Endodermal cell (in vitro differentiated cells): ENCODE measurements around the gene KLHL3. TPM values are rescaled to one million over a fixed set of nuclear protein-coding genes. Genes with fewer than 3 reads are reported as not detected.

Source experiments
- DNase-seq: peaks from one replicate; pipeline ENCODE4 v3.0.0-alpha.2; 2017
- H3K27ac ChIP-seq: 2 replicates; pipeline ENCODE4 v1.5.1; 2013; ENCODE audit warnings: mild to moderate bottlenecking, low read depth, low read length, moderate library complexity
- H3K27me3 ChIP-seq: 2 replicates; pipeline ENCODE4 v1.6.1; 2013; ENCODE audit warnings: mild to moderate bottlenecking, low read length, moderate library complexity; ENCODE audit not compliant: insufficient read depth, control insufficient read depth, poor library complexity, severe bottlenecking
- H3K36me3 ChIP-seq: 2 replicates; pipeline ENCODE4 v1.7.0; 2013; ENCODE audit warnings: mild to moderate bottlenecking, low read length, moderate library complexity; ENCODE audit not compliant: control insufficient read depth, insufficient read depth
- H3K4me1 ChIP-seq: one replicate; pipeline ENCODE4 v1.7.0; 2013; ENCODE audit warnings: low read length; ENCODE audit not compliant: control insufficient read depth, insufficient read depth
- H3K4me3 ChIP-seq: 2 replicates; pipeline ENCODE4 v1.5.1; 2013; ENCODE audit warnings: mild to moderate bottlenecking, low read length, moderate library complexity
- H3K9ac ChIP-seq: 2 replicates; pipeline ENCODE4 v1.6.1; 2013; ENCODE audit warnings: mild to moderate bottlenecking, low read length, moderate library complexity; ENCODE audit not compliant: poor library complexity, severe bottlenecking; ENCODE audit errors: extremely low read depth
- H3K9me3 ChIP-seq: 2 replicates; pipeline ENCODE4 v1.6.1; 2013; ENCODE audit warnings: mild to moderate bottlenecking, low read length, moderate library complexity; ENCODE audit not compliant: control insufficient read depth
- H3K27ac Mint-ChIP-seq: 2 replicates; pipeline ENCODE4 v1.8.0; 2020; ENCODE audit warnings: mixed read lengths
- H3K27me3 Mint-ChIP-seq: 2 replicates; pipeline ENCODE4 v1.8.0; 2021; ENCODE audit warnings: mild to moderate bottlenecking, mixed read lengths; ENCODE audit not compliant: insufficient read depth
- H3K36me3 Mint-ChIP-seq: 2 replicates; pipeline ENCODE4 v1.8.0; 2020; ENCODE audit warnings: low read depth, mixed read lengths
- H3K4me1 Mint-ChIP-seq: 2 replicates; pipeline ENCODE4 v1.8.0; 2020; ENCODE audit warnings: mixed read lengths
- H3K4me3 Mint-ChIP-seq: 2 replicates; pipeline ENCODE4 v1.8.0; 2020; ENCODE audit warnings: mild to moderate bottlenecking, moderate library complexity, mixed read lengths
- H3K9me3 Mint-ChIP-seq: 2 replicates; pipeline ENCODE4 v1.8.0; 2020; ENCODE audit warnings: mild to moderate bottlenecking, mixed read lengths
- WGBS, 2 experiments: methylation state at CpG; one replicate each; pipeline versions ENCODE4 v1.1.5 to v1.1.7; 2013; ENCODE audit warnings: missing lambda C conversion rate in 2 of 2, mixed read lengths in 1 of 2; ENCODE audit not compliant: insufficient coverage in 1 of 2, insufficient read length in 1 of 2; 5-methylcytosine and 5-hydroxymethylcytosine counted together
- total RNA-seq, 2 donors: library from RNA; stranded (reverse); fragmentation: NEBNext Ultra II Directional in 1 of 2; extraction: Animal tissue kit (Norgen Biotek cat#: 25700) in 1 of 2; gene quantifications; 2 replicates in 1 of 2; 3 replicates in 1 of 2; pipeline ENCODE4 v1.2.1, GENCODE V29; 2021
- TF ChIP-seq, protein P1 (sequence below): fragments of 200-600 bp; sonication (generic); conservative IDR thresholded peaks from 2 replicates; pipeline ENCODE4 v1.5.0; 2021; ENCODE audit warnings: antibody characterized with exemption, mild to moderate bottlenecking

The KLHL3 gene
- total RNA-seq, 2 donors from 2014 or later, result 17.5 to 19.4 TPM

DNA sequence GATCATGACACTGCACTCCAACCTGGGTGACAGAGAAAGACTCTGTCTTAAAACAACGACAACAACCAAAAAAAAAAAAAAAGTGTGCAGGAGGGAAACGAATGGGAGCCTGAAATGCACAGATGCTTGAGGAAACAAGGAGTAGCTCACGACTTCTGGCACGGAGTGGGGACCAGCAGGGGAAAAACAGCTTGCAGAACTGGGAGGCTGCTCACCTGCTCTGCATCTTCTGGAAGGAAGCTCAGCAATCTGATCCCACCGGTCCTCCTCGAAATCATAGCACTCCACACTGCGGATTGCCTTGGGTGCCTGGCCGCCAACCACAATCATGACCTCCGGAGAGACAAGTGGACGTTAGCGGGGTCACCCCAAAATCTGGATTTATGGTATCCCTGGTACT is 96.2 kb downstream of the KLHL3 start:
- Mint-ChIP-seq H3K4me1 (peaks cover 12% of the 10 kb centered on the region), H3K4me3 (no peak overlapping the region), H3K9me3 (peaks cover 6% of the 10 kb centered on the region), H3K36me3 (peaks cover 38% of the 10 kb centered on the region), H3K27ac (no peak overlapping the region), H3K27me3 (no peaks in the 10 kb centered on the region)
- 80 to 82% methylated on average over 10 to 11 of the region's 11 CpGs for WGBS, 2 experiments
- H3K4me1 ChIP-seq, result no peaks in the 10 kb centered on the region
- no peaks in the 10 kb centered on the region for H3K27me3 ChIP-seq
- H3K27ac ChIP-seq, result no peak overlapping the region
- peaks cover under 1% of the 10 kb centered on the region for H3K9me3 ChIP-seq
- no peak overlapping the region for H3K9ac ChIP-seq
- TF ChIP-seq, protein P1, sequence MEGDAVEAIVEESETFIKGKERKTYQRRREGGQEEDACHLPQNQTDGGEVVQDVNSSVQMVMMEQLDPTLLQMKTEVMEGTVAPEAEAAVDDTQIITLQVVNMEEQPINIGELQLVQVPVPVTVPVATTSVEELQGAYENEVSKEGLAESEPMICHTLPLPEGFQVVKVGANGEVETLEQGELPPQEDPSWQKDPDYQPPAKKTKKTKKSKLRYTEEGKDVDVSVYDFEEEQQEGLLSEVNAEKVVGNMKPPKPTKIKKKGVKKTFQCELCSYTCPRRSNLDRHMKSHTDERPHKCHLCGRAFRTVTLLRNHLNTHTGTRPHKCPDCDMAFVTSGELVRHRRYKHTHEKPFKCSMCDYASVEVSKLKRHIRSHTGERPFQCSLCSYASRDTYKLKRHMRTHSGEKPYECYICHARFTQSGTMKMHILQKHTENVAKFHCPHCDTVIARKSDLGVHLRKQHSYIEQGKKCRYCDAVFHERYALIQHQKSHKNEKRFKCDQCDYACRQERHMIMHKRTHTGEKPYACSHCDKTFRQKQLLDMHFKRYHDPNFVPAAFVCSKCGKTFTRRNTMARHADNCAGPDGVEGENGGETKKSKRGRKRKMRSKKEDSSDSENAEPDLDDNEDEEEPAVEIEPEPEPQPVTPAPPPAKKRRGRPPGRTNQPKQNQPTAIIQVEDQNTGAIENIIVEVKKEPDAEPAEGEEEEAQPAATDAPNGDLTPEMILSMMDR, result no peak
- H3K36me3 ChIP-seq, result no peaks in the 10 kb centered on the region
- DNase-seq, result no peak
- H3K4me3 ChIP-seq, result no peak overlapping the region

DNA sequence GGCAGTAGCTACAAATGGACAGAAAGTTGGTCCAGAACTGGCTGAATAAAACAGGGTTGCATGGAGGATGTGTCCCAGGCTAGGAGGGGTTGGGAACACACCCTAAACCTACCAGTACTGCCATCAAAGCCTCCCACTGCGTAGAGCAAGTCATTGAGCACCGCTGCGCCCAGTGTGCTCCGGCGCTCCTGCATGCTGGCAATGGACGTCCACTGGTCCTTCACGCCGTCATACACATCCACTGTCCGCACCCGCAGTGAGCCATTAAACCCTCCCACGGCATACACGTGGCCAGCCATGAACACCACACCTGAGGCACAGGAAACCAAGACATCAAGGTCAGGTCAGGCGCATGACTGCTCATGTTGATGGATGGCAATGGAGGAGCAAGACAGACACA is 97.0 kb downstream of the KLHL3 start:
- Mint-ChIP-seq H3K4me1 (peaks cover 12% of the 10 kb centered on the region), H3K27ac (no peak overlapping the region), H3K27me3 (no peaks in the 10 kb centered on the region), H3K36me3 (peaks cover 36% of the 10 kb centered on the region), H3K4me3 (no peak overlapping the region), H3K9me3 (peaks cover 2% of the 10 kb centered on the region)
- no peak overlapping the region for H3K27ac ChIP-seq
- no peaks in the 10 kb centered on the region for H3K4me1 ChIP-seq
- DNase-seq, result no peak
- H3K27me3 ChIP-seq, result no peaks in the 10 kb centered on the region
- no peaks in the 10 kb centered on the region for H3K9me3 ChIP-seq
- no peaks in the 10 kb centered on the region for H3K36me3 ChIP-seq
- TF ChIP-seq, protein P1, result no peak
- H3K9ac ChIP-seq, result no peak overlapping the region
- whole genome bisulfite sequencing, 2 experiments, result 89 to 91% methylated on average over 10 to 13 of the region's 13 CpGs
- no peak overlapping the region for H3K4me3 ChIP-seq

DNA sequence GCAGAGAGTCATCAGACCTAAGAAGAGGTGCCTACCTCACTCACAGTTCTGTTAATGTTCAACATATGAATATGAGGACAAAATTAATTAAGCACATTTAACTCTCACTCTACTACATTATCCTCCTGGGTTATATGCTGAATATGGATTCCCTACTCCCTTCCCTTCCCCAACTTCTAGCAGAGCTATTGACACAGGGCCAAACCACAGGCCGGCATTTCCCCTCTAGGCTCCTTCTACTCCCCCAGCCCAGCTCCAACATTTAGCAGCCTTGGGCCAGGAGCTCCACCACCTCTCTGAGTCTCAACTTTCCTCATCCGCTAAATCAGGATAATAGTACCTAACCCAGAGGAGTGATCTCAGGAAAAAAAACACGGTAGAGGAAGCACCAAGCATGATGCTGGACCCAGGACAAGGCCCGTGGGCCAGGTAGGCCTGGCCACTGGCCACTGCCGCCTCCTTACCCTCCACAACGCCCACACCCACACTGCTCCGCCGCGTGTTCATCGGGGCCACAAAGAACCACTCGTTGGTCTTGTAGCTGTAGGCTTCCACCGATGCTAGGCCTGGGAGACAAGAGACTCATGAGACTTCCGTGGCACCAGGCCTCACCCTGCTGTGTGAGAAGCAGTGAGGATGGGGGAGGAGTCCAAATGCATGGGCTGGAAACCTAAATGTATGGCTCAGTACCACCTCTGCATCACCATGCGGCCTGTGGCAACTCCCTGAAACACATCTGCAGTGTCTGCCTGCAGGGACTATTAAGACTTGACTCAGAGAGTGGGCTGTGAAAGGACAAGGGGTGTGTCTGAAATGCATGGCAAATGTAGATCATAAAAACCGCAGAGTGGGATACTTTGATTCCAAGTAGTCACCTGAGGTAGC is 98.8 kb downstream of the KLHL3 start:
- DNase-seq, result no peak
- WGBS, 2 experiments, result 93 to 95% methylated on average over 6 to 15 of the region's 15 CpGs
- peaks cover 2% of the 10 kb centered on the region for H3K9me3 Mint-ChIP-seq

More for the DNA sequence above, 98.8 kb downstream of the KLHL3 start:
- Histone ChIP-seq H3K9ac (no peak overlapping the region), H3K9me3 (no peaks in the 10 kb centered on the region), H3K36me3 (no peaks in the 10 kb centered on the region), H3K27ac (no peak overlapping the region), H3K4me1 (no peaks in the 10 kb centered on the region), H3K4me3 (no peak overlapping the region), H3K27me3 (no peaks in the 10 kb centered on the region)
- Mint-ChIP-seq H3K27me3 (no peaks in the 10 kb centered on the region), H3K36me3 (peaks cover 43% of the 10 kb centered on the region), H3K27ac (peak overlapping the region; percentile 53), H3K4me3 (no peak overlapping the region), H3K4me1 (peaks cover 8% of the 10 kb centered on the region)
- TF ChIP-seq, protein P1, result no peak
